ENCODE data around the gene SUMO3.

The SUMO3 gene

DNA sequence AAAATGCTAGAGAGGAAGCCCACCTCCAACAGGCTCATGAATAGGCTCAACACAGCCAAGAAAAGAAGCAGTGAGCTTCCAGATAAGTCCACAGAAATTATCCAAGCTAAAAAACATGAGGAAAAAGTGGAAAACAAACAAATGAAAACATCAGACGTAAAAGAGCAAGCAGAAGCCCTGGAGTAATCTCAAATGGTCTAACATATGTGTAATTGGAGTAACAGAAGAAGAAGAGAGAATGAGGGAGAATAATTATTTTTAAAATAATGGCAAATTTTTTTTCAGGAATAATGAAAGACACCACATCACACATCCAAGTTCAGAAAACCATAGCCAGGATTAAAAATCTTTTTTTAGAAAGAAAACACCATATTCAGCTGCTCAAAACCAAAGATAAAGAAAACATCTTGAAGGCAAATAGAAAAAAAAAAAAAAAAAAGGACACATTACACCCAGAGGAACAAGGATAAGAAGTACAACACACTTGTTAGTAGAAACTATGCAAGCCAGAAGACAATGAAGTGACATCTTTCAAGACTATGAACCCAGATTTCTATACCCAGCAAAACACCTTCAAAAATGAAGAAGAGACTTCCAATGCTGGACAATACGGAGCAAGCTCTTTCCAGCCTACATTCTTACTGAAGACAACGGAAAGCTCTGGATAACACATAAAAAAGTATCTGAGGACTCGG, 10.6 kb upstream of the SUMO3 start:
- no peak for FAIRE-seq

GRCh38 chr21:44823179-44823660, 5.4 kb upstream of the SUMO3 start:
- FAIRE-seq: no peak

DNA sequence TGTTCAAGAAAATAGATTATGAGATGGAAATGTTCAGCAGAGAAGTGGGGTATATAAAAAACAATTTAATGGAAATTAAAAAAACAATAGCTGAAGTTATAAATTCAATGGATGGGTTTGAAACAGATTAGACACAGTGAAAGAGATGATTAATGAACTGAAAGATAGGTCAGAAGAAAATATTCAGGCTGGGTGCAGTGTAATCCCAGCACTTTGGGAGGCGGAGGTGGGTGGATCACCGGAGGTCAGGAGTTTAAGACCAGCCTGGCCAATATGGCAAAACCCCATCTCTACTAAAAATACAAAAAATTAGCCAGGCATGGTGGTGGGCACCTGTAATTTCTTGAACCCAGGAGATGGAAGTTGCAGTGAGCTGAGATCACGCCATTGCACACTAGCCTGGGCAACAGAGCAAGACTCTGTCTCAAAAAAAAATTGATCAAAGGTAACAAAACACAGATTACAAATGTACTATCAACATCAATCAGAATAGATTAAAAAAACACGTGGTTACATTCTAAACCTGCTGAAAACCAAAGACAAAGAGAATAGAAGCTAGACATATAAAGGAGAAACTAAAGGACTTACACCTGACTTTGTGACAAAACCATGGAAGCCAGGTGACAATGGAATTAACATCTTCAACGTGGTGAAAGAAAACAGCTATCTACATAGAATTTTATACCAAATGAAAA, 4.8 kb upstream of the SUMO3 start:
- no peak for FAIRE-seq

DNA sequence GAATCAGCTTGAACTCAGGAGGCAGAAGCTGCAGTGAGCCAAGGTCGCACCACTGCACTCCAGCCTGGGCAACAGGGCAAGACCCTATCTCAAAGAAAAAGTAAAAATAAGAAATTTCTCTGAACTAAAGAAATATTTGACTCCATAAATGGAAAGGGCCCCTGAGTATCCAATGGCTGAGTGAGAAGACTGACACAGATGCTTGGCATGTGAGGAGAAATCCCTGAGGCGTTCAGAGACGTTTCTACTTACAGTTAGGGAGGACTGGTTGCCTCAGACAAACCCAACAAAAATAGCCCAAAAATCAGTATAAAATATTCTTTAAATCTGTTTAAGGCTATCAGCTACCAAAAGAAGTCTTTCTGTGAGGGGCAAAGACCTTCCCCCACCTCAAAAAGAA, 3.0 kb upstream of the SUMO3 start:
- FAIRE-seq: no peak

DNA sequence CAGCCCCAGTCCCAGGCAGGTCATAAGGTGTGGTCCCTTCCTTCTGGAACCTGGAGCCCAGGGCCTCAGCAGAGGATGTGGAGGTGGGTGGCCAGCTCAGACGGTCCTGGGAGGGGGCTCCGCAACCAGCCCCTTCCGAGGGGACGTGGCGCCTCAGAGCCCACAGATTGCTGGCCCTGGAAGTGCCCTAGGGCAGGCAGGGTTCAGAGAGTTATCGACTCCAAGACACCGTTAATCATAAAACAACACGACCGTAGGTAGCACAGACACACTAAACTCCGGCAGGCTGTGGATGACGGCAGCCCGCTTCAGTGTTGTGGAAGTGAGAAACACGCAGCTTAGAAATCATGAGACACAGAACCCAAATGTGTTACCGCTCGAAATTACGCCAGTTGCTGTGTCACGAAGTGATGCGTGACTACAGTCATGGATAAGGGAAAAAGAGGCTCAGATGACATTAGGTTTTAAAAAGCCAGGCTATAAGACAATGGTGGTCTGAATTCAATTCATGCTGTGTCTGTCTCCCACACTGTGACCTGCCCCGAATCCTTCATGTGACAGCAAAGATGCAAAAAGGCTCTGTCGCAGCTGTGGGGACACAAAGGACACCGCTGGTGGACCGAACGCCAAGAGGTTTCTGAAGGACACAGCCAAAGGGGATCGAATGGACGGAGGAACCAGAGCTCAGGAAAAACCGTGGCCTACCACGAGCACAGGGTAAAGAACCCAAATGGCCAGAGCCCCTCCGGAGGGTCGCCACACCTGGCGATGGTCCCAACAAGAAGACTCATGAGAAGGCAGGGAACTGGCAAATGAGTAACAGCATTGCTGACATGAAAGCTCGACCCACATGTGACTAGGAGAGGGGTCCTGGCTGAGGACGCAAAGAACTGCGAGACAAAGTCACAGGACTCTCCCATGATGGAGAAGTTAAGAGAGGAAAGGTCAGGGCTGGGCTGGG, 1.7 kb upstream of the SUMO3 start:
- no peak for FAIRE-seq

DNA sequence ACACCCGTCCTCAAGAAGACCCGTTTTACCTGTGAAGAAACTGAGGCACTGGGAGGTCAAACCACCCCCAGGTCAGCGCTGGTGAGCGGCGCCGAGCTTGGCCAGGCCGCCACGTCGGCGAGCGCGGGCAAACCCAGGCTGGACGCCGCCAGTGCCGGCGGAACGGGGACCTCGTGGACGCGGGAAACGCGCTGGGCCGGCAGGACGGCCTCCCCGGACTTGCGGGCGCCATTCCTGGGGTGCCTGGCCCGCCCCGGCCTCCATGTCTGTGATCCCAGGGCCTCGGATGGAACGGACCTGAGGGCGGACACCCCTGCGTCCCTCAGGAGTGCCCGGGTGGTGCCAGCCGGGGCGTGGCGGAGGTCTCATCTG, 764 bp upstream of the SUMO3 start:
- FAIRE-seq: no peak

GRCh38 chr21:44817506-44817880, 369 bp downstream of the SUMO3 start:
- no peak for FAIRE-seq

GRCh38 chr21:44816761-44817505, 929 bp downstream of the SUMO3 start:
- no peak for FAIRE-seq

- no peak for FAIRE-seq
Measured at GRCh38 chr21:44815852-44816628, 1.8 kb downstream of the SUMO3 start.

DNA sequence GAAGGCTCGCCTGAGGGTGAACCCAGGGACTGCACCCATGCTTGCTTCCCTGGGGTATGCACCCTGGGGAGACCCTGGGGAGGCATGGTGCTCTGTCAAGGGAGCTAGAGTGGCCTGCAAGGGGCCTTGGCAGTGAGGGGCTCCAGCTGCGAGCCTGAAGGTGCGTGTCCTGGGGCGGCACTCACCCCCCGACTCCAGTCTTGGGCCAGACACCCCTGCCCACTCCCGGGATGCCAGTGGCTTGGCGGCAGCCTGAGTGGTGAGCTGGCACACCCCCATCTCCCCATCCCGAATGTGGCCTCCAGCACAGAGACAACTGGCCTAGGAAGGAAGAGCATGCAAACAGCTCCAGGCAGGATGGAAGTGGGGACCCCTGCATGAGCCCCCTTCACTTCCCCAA, 2.6 kb downstream of the SUMO3 start:
- FAIRE-seq: no peak

DNA sequence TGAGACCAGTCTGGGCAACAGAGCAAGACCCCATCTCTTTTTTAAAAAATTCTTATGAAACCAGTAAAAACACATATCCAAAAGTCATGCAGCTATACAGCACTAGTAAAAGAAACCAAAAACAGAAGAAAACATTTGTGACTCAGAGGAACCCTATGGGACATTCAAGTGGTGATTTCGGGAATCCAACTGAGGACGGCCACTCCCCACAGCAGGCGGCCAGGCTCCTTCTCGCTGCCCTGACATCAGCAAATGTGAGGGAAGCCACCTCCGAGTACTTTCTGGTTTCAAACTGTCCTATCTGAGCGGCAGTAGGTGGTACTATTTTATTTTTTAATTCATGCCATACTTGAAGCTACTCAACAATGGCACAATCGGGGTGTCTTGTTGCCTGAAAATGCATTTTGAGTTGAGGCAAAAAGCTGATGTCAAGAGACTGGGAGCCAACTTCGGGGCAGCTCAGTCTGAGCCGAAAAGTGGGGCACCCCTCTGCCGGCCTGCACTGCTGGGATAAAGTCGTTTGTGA, 3.3 kb downstream of the SUMO3 start:
- FAIRE-seq: no peak

GRCh38 chr21:44813727-44814126, 4.1 kb downstream of the SUMO3 start:
- FAIRE-seq: no peak

- no peak for FAIRE-seq
Measured at GRCh38 chr21:44813149-44813548, 4.7 kb downstream of the SUMO3 start.

GRCh38 chr21:44812640-44813039, 5.2 kb downstream of the SUMO3 start:
- FAIRE-seq: no peak

- FAIRE-seq: no peak
Measured at GRCh38 chr21:44810779-44811178, 7.1 kb downstream of the SUMO3 start.

GRCh38 chr21:44805859-44806258, 12.0 kb downstream of the SUMO3 start:
- FAIRE-seq: no peak

- FAIRE-seq: no peak
Measured at GRCh38 chr21:44805226-44805625, 12.6 kb downstream of the SUMO3 start.

DNA sequence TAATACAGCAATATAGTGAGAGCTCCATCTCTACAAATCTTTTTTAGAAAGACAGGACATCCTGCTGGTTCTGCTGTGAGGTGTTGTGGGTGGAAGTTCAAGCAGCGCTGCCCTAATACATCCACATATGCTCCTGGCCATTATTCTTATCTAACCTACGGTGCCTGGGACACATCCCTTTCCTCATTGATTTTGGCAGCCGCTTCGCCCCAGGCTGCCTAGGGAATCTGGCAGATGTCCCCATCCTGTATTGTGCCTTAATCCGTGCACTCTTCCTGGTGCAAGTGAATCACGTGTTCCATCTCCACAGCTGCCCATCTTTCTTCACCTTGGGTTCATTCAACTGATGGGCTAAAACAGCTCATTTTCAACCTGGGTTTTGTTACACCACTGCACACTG, 13.1 kb downstream of the SUMO3 start:
- FAIRE-seq: no peak

DNA sequence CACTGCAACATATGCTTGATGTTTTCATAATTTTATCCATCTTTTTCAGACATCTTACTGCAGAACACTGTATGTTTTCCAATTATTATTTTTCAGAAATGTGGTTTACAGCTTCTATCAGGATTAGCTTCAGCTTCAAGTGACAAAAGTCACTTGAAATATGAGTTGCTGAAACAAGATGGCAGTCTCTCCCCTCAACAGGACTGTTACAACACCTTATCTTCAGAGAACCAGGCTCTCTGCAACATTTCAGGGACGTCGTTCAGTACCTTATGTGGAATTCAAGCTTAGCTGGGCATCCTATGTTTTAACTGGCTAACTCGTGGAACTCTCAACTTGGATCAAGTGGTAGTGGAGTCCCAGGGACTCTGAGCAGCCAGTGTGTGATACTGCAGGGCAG, 14.2 kb downstream of the SUMO3 start:
- FAIRE-seq: no peak

DNA sequence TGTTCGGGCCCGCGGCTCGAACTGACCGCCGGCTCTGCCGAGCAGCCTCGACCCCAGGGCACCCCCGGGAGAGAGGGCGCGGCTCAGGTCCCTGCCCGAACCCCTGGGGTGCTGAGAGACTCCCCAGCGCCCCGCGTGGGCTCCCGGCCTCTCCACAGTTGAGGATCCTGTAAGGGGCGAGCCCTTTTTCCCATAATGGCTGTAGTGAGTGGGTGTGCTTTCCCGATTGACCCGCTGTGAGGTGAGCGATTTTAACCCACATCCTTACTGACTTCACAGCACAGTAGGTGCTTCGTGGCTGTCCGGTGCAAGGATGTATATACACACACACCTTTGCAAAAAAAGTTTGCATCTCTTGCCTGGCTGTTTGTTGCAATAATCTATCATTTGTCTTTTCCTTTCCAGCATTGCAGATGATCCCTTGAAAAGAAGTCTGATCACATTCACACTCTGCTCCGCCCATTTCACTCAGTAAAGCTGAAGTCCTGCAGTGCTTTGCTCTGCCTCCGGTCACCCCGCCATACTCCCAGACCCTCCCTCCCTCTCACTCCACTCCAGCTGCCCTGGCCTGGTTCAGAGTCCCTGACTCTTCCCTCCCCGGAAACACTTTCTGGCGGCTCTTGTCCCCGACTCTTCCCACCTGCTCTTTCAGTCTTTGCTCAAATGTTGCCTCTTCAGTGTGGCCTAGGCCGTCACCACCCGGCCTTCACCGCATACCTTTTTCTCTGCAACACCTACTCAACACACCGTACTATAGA, 15.3 kb downstream of the SUMO3 start:
- no peak for FAIRE-seq

Measured in G401.6 (cell line).